GM19397 (cell line): ENCODE data around the gene LRRC39.

ENCODE experiments used
- ATAC-seq: cut with Tn5 transposase; IDR thresholded peaks from one replicate; pipeline ENCODE4 v1.9.1; 2021; ENCODE audit warnings: mild to moderate bottlenecking, moderate library complexity; ENCODE audit not compliant: unreplicated experiment

Gene LRRC39

GRCh38 chr1:100151679-100152078 is 26.4 kb downstream of the LRRC39 start:
- ATAC-seq, result no peak

- ATAC-seq, result no peak
These were observed 30.2 kb downstream of the LRRC39 start for GRCh38 chr1:100147875-100148274.

GRCh38 chr1:100146958-100147357 is 31.1 kb downstream of the LRRC39 start:
- no peak for ATAC-seq

- no peak for ATAC-seq
These were observed 32.9 kb downstream of the LRRC39 start for GRCh38 chr1:100145116-100145515.

GRCh38 chr1:100142343-100142742 is 35.7 kb downstream of the LRRC39 start:
- ATAC-seq, result no peak

GRCh38 chr1:100141192-100141591 is 36.9 kb downstream of the LRRC39 start:
- no peak for ATAC-seq

GRCh38 chr1:100137602-100138001 is 40.5 kb downstream of the LRRC39 start:
- ATAC-seq, result no peak

- ATAC-seq, result no peak
These were observed 43.2 kb downstream of the LRRC39 start for GRCh38 chr1:100134872-100135271.

GRCh38 chr1:100132566-100133477 is 45.2 kb downstream of the LRRC39 start, which contains the start of the genes SASS6 and TRMT13:
TSS of gene SASS6 (minus strand) at chr1:100132930. CDS start at chr1:100132814, 116 bp downstream.
TSS of gene TRMT13 (plus strand) at chr1:100133163. CDS start at chr1:100133169, 6 bp downstream.
- ATAC-seq, result peak; percentile 93

GRCh38 chr1:100131623-100132022 is 46.4 kb downstream of the LRRC39 start:
- ATAC-seq, result no peak

GRCh38 chr1:100130552-100131077 is 47.4 kb downstream of the LRRC39 start:
- no peak for ATAC-seq

GRCh38 chr1:100127226-100127625 is 50.8 kb downstream of the LRRC39 start:
- no peak for ATAC-seq

GRCh38 chr1:100122177-100122576 is 55.9 kb downstream of the LRRC39 start:
- no peak for ATAC-seq

GRCh38 chr1:100115524-100115923 is 62.5 kb downstream of the LRRC39 start:
- no peak for ATAC-seq

GRCh38 chr1:100109554-100110066 is 68.4 kb downstream of the LRRC39 start:
- no peak for ATAC-seq

- no peak for ATAC-seq
These were observed 70.4 kb downstream of the LRRC39 start for GRCh38 chr1:100107696-100108095.

GRCh38 chr1:100101564-100101963 is 76.5 kb downstream of the LRRC39 start:
- ATAC-seq, result no peak

GRCh38 chr1:100100202-100100601 is 77.9 kb downstream of the LRRC39 start:
- no peak for ATAC-seq
